OCI-M2 (cell line): ENCODE data around the gene THAP7.

Experiments
- DNase-seq: peaks from one replicate; lab custom pipeline; 2025; ENCODE audit not compliant: unreplicated experiment; lab: John Stamatoyannopoulos, UW

Gene THAP7

GRCh38 chr22:20994128-20994901 is 7.6 kb downstream of the THAP7 start:
- no peak for DNase-seq

GRCh38 chr22:20993304-20994127 is 8.4 kb downstream of the THAP7 start:
- DNase-seq, result no peak

GRCh38 chr22:20992456-20993303 is 9.2 kb downstream of the THAP7 start:
- no peak for DNase-seq

GRCh38 chr22:20992056-20992442 is 9.9 kb downstream of the THAP7 start:
- no peak for DNase-seq

GRCh38 chr22:20991252-20992055 is 10.5 kb downstream of the THAP7 start:
- no peak for DNase-seq

DNA sequence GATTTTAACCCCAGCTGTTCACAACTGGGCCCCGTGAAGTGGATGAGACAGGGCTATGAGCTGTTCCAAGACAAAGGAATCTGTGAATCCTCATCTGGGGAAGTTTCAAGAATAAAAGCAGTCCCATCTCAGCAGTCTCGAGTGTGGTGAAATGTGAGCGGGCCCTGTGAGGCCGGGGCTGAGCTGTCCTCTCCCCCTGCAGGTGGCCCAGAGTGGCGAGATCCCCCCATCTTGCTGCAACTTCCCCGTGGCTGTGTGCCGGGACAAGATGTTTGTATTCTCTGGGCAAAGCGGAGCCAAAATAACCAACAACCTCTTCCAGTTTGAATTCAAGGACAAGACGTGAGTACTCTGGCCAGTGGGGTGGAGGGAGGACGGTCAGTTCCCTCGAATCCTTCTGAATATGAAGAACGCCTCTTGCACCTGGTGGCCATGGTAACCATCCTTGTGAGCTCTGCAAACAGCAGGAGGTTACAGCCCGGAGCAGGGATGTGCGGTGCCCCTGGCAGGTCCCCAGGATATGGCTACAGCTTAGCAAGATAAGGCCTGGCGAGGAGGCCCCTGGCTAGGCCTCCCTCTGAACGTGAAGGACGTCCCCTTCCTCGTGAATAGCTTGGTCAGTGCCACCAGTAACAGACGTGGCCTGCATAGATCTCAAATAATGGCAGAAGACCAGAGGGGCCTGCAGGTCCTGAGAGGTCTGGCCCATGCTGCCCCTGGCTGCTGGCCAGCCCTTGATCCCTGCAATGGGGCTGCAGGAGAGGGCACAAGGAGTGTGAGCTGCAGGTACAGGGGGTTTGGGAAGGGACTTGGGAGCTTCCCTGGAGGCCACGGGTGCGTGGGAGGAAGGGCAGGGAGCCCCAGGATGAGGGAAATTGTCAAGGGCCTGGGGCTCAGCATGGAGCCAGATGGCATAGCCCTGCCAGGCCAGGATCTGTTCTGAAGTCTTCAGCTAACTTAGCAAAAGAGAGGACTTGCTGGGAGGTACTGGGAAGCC is 11.4 kb downstream of the THAP7 start:
- no peak for DNase-seq

DNA sequence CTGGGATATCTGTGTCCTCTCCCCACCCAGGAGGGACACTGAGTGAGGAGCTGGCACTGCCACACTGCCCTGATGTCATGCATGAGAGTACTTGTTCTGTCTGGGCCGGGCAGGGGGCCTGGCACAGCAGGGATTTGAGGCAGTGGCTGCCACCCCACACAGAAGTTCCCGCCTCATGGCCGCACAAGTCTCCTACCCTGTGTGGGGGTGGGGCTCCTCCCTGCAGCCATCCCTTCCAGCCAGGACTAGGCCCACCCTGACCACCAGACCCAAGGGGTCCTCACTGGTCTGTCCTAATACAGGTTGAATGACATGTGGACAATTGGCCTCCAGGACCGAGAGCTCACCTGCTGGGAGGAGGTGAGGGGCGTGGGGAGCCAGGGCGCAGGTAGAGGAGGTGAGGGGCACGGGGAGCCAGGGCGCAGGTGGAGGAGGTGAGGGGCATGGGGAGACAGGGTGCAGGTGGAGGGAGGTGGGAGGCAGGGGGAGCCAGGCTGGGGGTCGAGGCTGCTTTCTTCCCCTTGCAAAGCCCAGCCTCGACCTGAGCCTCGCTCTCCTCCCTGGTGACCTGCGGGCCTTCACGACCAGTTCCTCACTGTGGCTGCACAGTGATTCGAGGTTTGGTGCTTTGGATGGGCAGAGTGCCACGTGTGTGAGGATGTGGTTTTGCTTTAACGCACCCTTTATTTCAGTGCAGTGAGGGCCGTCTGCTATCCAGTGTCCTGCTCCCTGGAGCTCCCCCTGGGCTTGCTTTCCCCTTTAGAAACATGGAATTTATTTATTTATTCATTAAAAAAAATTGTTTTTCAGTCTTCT is 12.4 kb downstream of the THAP7 start:
- no peak for DNase-seq

- DNase-seq, result no peak
Observed at GRCh38 chr22:20988573-20989322, 13.2 kb downstream of the THAP7 start.

GRCh38 chr22:20987375-20987774 is 14.5 kb downstream of the THAP7 start:
- DNase-seq, result no peak

DNA sequence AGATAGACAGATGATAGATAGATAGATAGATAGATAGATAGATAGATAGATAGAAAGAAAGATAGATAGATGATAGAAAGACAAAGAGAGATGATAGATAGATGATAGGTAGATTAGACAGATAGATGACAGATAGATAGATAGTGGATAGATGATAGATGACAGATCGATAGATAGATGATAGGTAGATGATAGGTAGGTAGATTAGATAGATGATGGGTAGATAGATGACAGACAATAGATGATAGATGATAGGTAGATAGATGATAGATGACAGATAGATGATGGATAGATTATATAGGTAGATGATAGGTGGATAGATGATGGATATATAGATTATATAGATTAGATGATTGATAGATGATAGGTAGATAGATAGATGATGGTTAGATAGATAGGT is 15.6 kb downstream of the THAP7 start:
- DNase-seq, result no peak

- no peak for DNase-seq
Observed at GRCh38 chr22:20985720-20986119, 16.2 kb downstream of the THAP7 start.

GRCh38 chr22:20983081-20983771 is 18.7 kb downstream of the THAP7 start:
- no peak for DNase-seq

DNA sequence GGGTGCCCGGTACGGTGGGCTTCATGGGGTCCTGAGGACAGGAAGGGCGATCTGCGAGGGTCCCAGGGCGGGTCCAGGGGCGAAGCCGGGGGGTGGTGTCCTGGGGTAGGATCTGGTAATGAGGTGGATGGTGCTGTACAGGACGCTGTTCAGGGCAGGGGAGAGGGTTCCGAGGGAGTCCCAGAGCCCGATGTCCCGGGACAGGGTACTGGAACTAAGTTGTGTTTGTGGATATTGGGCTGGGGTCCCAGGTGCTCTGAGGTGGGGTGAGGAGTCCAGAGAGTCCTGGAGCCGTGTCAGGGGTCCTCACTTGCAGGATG is 19.4 kb downstream of the THAP7 start:
- no peak for DNase-seq

- DNase-seq, result peak; percentile 67
Observed at GRCh38 chr22:20981787-20982562, 19.9 kb downstream of the THAP7 start, which contains the start of gene LZTR1. Gene LZTR1 (plus strand): TSS chr22:20982297. CDS start chr22:20982372, 75 bp downstream.

DNA sequence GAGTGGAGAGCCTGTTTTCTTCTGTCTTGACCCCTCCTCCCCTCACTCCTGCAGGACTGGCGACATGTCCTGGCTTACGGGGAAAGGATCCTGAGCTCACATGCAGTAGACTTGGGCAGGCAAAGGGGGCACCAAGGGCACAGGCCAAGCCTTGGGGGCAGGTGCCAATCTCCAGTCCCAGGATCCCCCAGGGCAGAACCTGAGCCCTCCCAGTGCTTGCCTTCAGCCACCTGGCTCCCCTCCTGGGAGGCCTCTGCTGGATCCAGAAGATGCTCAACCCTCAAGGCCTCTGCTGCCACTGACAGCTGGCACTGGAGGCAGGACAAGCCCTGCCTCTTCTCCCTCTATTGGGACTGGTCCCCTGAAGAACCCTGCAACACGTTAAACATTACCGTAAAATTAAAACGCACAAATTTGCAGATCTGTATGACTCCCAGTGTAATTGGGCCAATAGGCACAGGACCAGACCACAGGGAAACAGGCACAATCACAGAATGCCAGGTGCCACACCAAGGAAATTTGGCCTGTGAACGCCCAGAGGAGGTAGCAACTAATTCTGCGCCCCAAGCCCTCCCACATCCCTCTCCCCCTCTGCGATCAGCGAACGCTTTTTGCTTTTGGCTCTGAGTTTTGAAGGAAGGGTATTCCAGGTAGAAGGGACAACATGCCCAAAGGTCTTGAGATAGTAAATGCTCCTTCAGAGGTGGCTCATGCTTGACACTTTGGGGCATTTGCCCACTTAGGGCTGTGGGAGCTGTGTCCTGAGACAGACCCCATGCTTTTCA is 20.8 kb downstream of the THAP7 start:
- DNase-seq, result no peak

- DNase-seq, result no peak
Observed at GRCh38 chr22:20980523-20980922, 21.4 kb downstream of the THAP7 start.
